H1 (cell line): ENCODE data around the gene NRXN2. TPM values are rescaled to one million over a fixed set of nuclear protein-coding genes. Genes with fewer than 3 reads are reported as not detected.

Source experiments
- ATF2 ChIP-seq: IDR thresholded peaks from 2 replicates; pipeline ENCODE4 v1.6.1; 2012; ENCODE audit warnings: low read length, inconsistent platforms
- CHD1 ChIP-seq: IDR thresholded peaks from 2 replicates; pipeline ENCODE4 v1.6.1; 2012; ENCODE audit warnings: low read depth, low read length, improper control_type of control experiment
- CHD2 ChIP-seq: IDR thresholded peaks from 2 replicates; pipeline ENCODE4 v1.6.1; 2012; ENCODE audit warnings: low read length, improper control_type of control experiment
- JUN ChIP-seq: IDR thresholded peaks from 2 replicates; pipeline ENCODE4 v1.6.1; 2011; ENCODE audit warnings: low read depth, mild to moderate bottlenecking, improper control_type of control experiment, low read length
- NRF1 ChIP-seq: IDR thresholded peaks from 2 replicates; pipeline ENCODE4 v1.6.1; 2011; ENCODE audit warnings: mild to moderate bottlenecking, low read depth, low read length, improper control_type of control experiment
- RXRA ChIP-seq: IDR thresholded peaks from 2 replicates; pipeline ENCODE4 v1.6.1; 2011; ENCODE audit warnings: low read depth, mild to moderate bottlenecking, low read length, moderate library complexity; ENCODE audit not compliant: insufficient read depth
- SP1 ChIP-seq: IDR thresholded peaks from 2 replicates; pipeline ENCODE4 v1.6.1; 2011; ENCODE audit warnings: low read depth, low read length
- SRF ChIP-seq: IDR thresholded peaks from 2 replicates; pipeline ENCODE4 v1.6.1; 2011; ENCODE audit warnings: mild to moderate bottlenecking, low read depth, low read length, moderate library complexity
- TAF1 ChIP-seq: IDR thresholded peaks from 2 replicates; pipeline ENCODE4 v1.6.1; 2011; ENCODE audit warnings: mild to moderate bottlenecking, low read depth, low read length
- TAF7 ChIP-seq: optimal IDR thresholded peaks from 2 replicates; pipeline ENCODE3; 2011; ENCODE audit warnings: low read depth, mild to moderate bottlenecking, inconsistent platforms, low read length, moderate library complexity, borderline replicate concordance
- YY1 ChIP-seq: IDR thresholded peaks from 2 replicates; pipeline ENCODE4 v1.6.1; 2011; ENCODE audit warnings: low read depth, mild to moderate bottlenecking, low read length
- polyA plus RNA-seq, 7 experiments: library from polyadenylated mRNA; depleted of rRNA in 3 of 7; stranded (reverse) in 5 of 7; unstranded in 2 of 7; fragments of >200 nt in 5 of 7; fragments of 200-250 nt in 2 of 7; gene quantifications; 1 replicate in 5 of 7; 2 replicates in 1 of 7; 4 replicates in 1 of 7; pipeline versions ENCODE4 v1.2.1 to v1.2.3, GENCODE V29; 2011 to 2013; ENCODE audit warnings: missing spikeins in 2 of 7, mixed read lengths in 2 of 7
- total RNA-seq: library from RNA; stranded (reverse); fragmentation: NEBNext Ultra II Directional; extraction: Animal tissue kit (Norgen Biotek cat#: 25700); gene quantifications from 2 replicates; pipeline ENCODE4 v1.2.1, GENCODE V29; 2021
- TF ChIP-seq, protein P1 (sequence below): IDR thresholded peaks from 2 replicates; pipeline ENCODE4 v1.6.1; 2012; ENCODE audit warnings: inconsistent platforms

Gene NRXN2
- total and polyA plus RNA-seq, 2 of the 8 experiments (the other 6 are each of a cell fraction or from before 2014, with no cell fraction given) = 1.3 to 11.5 TPM

- no peak for TF ChIP-seq ATF2
- TF ChIP-seq SRF = no peak
- no peak for TF ChIP-seq CHD2
- no peak for TF ChIP-seq JUN
- TF ChIP-seq RXRA = no peak
- TF ChIP-seq CHD1 = no peak
- TF ChIP-seq NRF1 = no peak
- TF ChIP-seq TAF7 = peak; percentile 44
- TF ChIP-seq, protein P1, sequence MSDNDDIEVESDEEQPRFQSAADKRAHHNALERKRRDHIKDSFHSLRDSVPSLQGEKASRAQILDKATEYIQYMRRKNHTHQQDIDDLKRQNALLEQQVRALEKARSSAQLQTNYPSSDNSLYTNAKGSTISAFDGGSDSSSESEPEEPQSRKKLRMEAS = peak; percentile 63
- TF ChIP-seq SP1 = no peak
- no peak for TF ChIP-seq TAF1
- no peak for TF ChIP-seq YY1
- TF ChIP-seq, all 59 proteins: peak for 3
These were observed 7.1 kb downstream of the NRXN2 start (continued) for GRCh38 chr11:64715756-64716472.
